ENCODE data around the gene GPC5. TPM values are rescaled to one million over a fixed set of nuclear protein-coding genes. Genes with fewer than 3 reads are reported as not detected.

The GPC5 gene
- total and polyA plus RNA-seq, 2 of the 8 experiments (the other 6 are each of a cell fraction or from before 2014, with no cell fraction given), result 0.20 to 0.39 TPM

GRCh38 chr13:92510416-92510815 is 1112.0 kb downstream of the GPC5 start (continued):
- TF ChIP-seq BACH1 (IDR thresholded peaks at IDR 0.05; ENCODE audit: low read length), result no peak
- no peak for TF ChIP-seq POLR2AphosphoS5 (IDR thresholded peaks at IDR 0.05; ENCODE audit: low read depth, low read length)
- TF ChIP-seq SIRT6 (IDR thresholded peaks at IDR 0.05; ENCODE audit: low read length), result no peak

All from H1 (cell line).